Glomerular visceral epithelial cell (primary cell): Measurements from ENCODE around the gene PGLYRP1.
A peak's percentile ranks its signal among the peaks of the same experiment; 100 is the strongest.

Experiments
- DNase-seq: peaks from one replicate; pipeline ENCODE4 v3.0.0-alpha.2; 2016; ENCODE audit errors: extremely low spot score

The PGLYRP1 gene

GRCh38 chr19:46032597-46033025, 9.8 kb upstream of the PGLYRP1 start:
- no peak for DNase-seq

GRCh38 chr19:46031781-46032596, 9.1 kb upstream of the PGLYRP1 start:
- no peak for DNase-seq

GRCh38 chr19:46030812-46031550, 8.1 kb upstream of the PGLYRP1 start:
- no peak for DNase-seq

GRCh38 chr19:46025835-46026234, 3.0 kb upstream of the PGLYRP1 start:
- no peak for DNase-seq

- DNase-seq: no peak
These were observed 492 bp upstream of the PGLYRP1 start for GRCh38 chr19:46023311-46023779.

- DNase-seq: no peak
These were observed 807 bp downstream of the PGLYRP1 start for GRCh38 chr19:46022061-46022430.

- no peak for DNase-seq
These were observed 1.3 kb downstream of the PGLYRP1 start for GRCh38 chr19:46021531-46022041.

GRCh38 chr19:46020819-46021125, 2.1 kb downstream of the PGLYRP1 start:
- no peak for DNase-seq

GRCh38 chr19:46019270-46019669, 3.6 kb downstream of the PGLYRP1 start:
- DNase-seq: no peak

GRCh38 chr19:46018729-46019251, 4.1 kb downstream of the PGLYRP1 start:
- no peak for DNase-seq

- no peak for DNase-seq
These were observed 4.8 kb downstream of the PGLYRP1 start for GRCh38 chr19:46017874-46018675.

GRCh38 chr19:46017095-46017429, 5.8 kb downstream of the PGLYRP1 start:
- DNase-seq: no peak

GRCh38 chr19:46016426-46017094, 6.3 kb downstream of the PGLYRP1 start:
- peak; percentile 82 for DNase-seq

- DNase-seq: no peak
These were observed 7.0 kb downstream of the PGLYRP1 start for GRCh38 chr19:46015687-46016425.

- peak; percentile 15 for DNase-seq
These were observed 7.7 kb downstream of the PGLYRP1 start for GRCh38 chr19:46014941-46015686.

GRCh38 chr19:46014534-46014933, 8.3 kb downstream of the PGLYRP1 start:
- no peak for DNase-seq

GRCh38 chr19:46009530-46010510, 13.0 kb downstream of the PGLYRP1 start:
- peak; percentile 79 for DNase-seq

- no peak for DNase-seq
These were observed 16.4 kb downstream of the PGLYRP1 start for GRCh38 chr19:46006411-46006810.
